GM23338 (cell line): Measurements from ENCODE around the gene SLC66A2. TPM values are rescaled to one million over a fixed set of nuclear protein-coding genes. Genes with fewer than 3 reads are reported as not detected.
"Not testable (repeated sequence)": the region's sequence is repeated elsewhere in the genome, so short reads cannot be mapped to it uniquely, and the experiment has no call there.

ENCODE experiments used
- ATAC-seq: fragments of 200-7000 bp; cut with Tn5 transposase; 3 replicates; pipeline ENCODE4 v1.9.1; 2020
- DNase-seq: peaks from one replicate; pipeline ENCODE4 v3.0.0-alpha.2; 2015; ENCODE audit warnings: low spot score
- H2AFZ ChIP-seq: fragments of 200-600 bp; sonication (generic); 2 replicates; pipeline ENCODE4 v1.8.0; 2016; ENCODE audit warnings: antibody characterized with exemption, mild to moderate bottlenecking, moderate library complexity
- H3F3A ChIP-seq: fragments of 200-600 bp; sonication (generic); replicated peaks from 2 replicates; pipeline ENCODE4 v1.8.0; 2017; ENCODE audit warnings: antibody characterized with exemption, mixed run types, low read depth
- H3K27ac ChIP-seq: fragments of 200-600 bp; sonication (generic); 2 replicates; pipeline ENCODE4 v1.6.1; 2016; ENCODE audit warnings: low read depth
- H3K27me3 ChIP-seq: fragments of 200-600 bp; sonication (generic); 2 replicates; pipeline ENCODE4 v1.8.0; 2016; ENCODE audit warnings: mild to moderate bottlenecking, mixed run types, moderate library complexity; ENCODE audit not compliant: insufficient read depth
- H3K36me3 ChIP-seq: fragments of 200-600 bp; sonication (generic); 2 replicates; pipeline ENCODE4 v1.8.0; 2016; ENCODE audit warnings: mild to moderate bottlenecking; ENCODE audit not compliant: insufficient read depth
- H3K4me1 ChIP-seq: fragments of 200-600 bp; sonication (generic); 2 replicates; pipeline ENCODE4 v1.8.0; 2016; ENCODE audit warnings: mild to moderate bottlenecking, moderate library complexity; ENCODE audit not compliant: insufficient read depth
- H3K4me2 ChIP-seq: fragments of 200-600 bp; sonication (generic); 2 replicates; pipeline ENCODE4 v1.7.1; 2017; ENCODE audit warnings: mixed run types
- H3K4me3 ChIP-seq: fragments of 200-600 bp; sonication (generic); 2 replicates; pipeline ENCODE4 v1.6.1; 2016; ENCODE audit warnings: mixed run types
- H3K79me2 ChIP-seq: fragments of 200-600 bp; sonication (generic); replicated peaks from 2 replicates; pipeline ENCODE4 v1.8.0; 2017; ENCODE audit warnings: mild to moderate bottlenecking; ENCODE audit not compliant: insufficient read depth
- H3K9me2 ChIP-seq: fragments of 200-600 bp; sonication (generic); 2 replicates; pipeline ENCODE4 v1.8.0; 2017; ENCODE audit not compliant: insufficient read depth
- H4K20me1 ChIP-seq: fragments of 200-600 bp; sonication (generic); replicated peaks from 2 replicates; pipeline ENCODE4 v1.8.0; 2017; ENCODE audit warnings: mild to moderate bottlenecking; ENCODE audit not compliant: insufficient read depth
- H3K27ac Mint-ChIP-seq: 2 replicates; pipeline ENCODE4 v1.8.0; 2020; ENCODE audit warnings: inconsistent platforms, mild to moderate bottlenecking, moderate library complexity, mixed read lengths
- H3K27me3 Mint-ChIP-seq: 3 replicates; pipeline ENCODE4 v1.8.0; 2022; ENCODE audit warnings: low read depth, mild to moderate bottlenecking, moderate library complexity, mixed read lengths, inconsistent platforms; ENCODE audit not compliant: insufficient read depth, poor library complexity
- H3K36me3 Mint-ChIP-seq: 3 replicates; pipeline ENCODE4 v1.8.0; 2021; ENCODE audit warnings: low read depth, mild to moderate bottlenecking, inconsistent platforms, moderate library complexity, mixed read lengths
- H3K4me1 Mint-ChIP-seq: 3 replicates; pipeline ENCODE4 v1.8.0; 2020; ENCODE audit warnings: mild to moderate bottlenecking, inconsistent platforms, mixed read lengths
- H3K4me3 Mint-ChIP-seq: 3 replicates; pipeline ENCODE4 v1.8.0; 2021; ENCODE audit warnings: moderate library complexity, mild to moderate bottlenecking, inconsistent platforms, mixed read lengths
- H3K9me3 Mint-ChIP-seq: 3 replicates; pipeline ENCODE4 v1.8.0; 2020; ENCODE audit warnings: moderate library complexity, mild to moderate bottlenecking, inconsistent platforms, mixed read lengths
- CREB1 ChIP-seq: fragments of 250-450 bp; sonication (Bioruptor Pico); IDR thresholded peaks from 2 replicates; pipeline ENCODE4 v1.5.0; 2020; ENCODE audit warnings: low read depth, mild to moderate bottlenecking, moderate library complexity
- CTCF ChIP-seq, 2 experiments: fragments of 200-600 bp in 1 of 2; sonication (generic) in 1 of 2; conservative IDR thresholded peaks; 2 replicates each; pipeline versions ENCODE4 v1.5.1 to v1.6.1; 2016 to 2017; ENCODE audit warnings: antibody characterized with exemption in 2 of 2, low read depth in 2 of 2, mild to moderate bottlenecking in 2 of 2, moderate library complexity in 1 of 2
- ETS1 ChIP-seq: IDR thresholded peaks from 2 replicates; pipeline ENCODE4 v1.6.1; 2016; ENCODE audit warnings: antibody characterized with exemption
- JUNB ChIP-seq: IDR thresholded peaks from one replicate; pipeline ENCODE4 v1.6.1; 2016; ENCODE audit warnings: antibody characterized with exemption; ENCODE audit not compliant: unreplicated experiment
- NANOG ChIP-seq: IDR thresholded peaks from 2 replicates; pipeline ENCODE4 v1.6.1; 2016; ENCODE audit warnings: antibody characterized with exemption, borderline replicate concordance
- STAT1 ChIP-seq: IDR thresholded peaks from one replicate; pipeline ENCODE4 v1.6.1; 2016; ENCODE audit warnings: antibody characterized with exemption; ENCODE audit not compliant: unreplicated experiment
- polyA plus RNA-seq: library from polyadenylated mRNA; unstranded; fragments of >200 nt; fragmentation: Nextera tagmentation; extraction: Ambion mirVana; gene quantifications from 2 replicates; pipeline ENCODE4 v1.2.1, GENCODE V29; 2016
- total RNA-seq: library from RNA; depleted of rRNA; stranded (reverse); fragments of >200 nt; shearing (Covaris generic); gene quantifications from 2 replicates; pipeline ENCODE4 v1.2.3, GENCODE V29; 2014
- TF ChIP-seq, protein P1 (sequence below): IDR thresholded peaks from one replicate; pipeline ENCODE4 v1.6.1; 2018; ENCODE audit warnings: antibody characterized with exemption; ENCODE audit not compliant: unreplicated experiment

SLC66A2 gene
- total and polyA plus RNA-seq, 2 experiments from 2014 or later, result 4.0 to 18.1 TPM

DNA sequence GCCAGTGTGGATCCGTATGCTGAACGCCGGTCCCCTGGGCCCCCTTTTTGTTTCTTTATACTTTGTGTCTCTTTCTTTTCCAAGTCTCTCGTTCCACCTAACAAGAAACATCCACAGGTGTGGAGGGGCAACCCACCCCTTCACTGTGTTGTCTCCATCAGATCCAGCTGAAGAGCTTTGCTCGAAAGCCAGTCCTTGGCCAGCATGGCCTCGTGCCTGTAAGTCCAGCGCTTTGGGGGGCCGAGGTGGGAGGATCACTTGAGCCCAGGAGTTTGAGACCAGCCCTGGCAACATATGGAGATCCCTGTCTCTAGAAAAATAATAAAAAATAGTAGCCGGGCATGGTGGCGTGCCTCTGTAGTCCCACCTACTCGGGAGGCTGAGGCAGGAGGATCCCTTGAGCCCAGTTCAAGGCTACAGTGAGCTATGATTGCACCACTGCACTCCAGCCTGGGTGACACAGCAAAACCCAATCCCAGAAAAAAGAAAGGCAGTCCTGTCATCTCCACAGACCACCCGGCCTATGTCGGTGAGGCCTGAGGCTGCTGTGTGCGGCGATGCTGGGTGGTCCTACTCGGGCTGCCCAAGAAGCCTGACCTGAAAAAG lies 9.6 kb upstream of the SLC66A2 start (continued):
- TF ChIP-seq JUNB (no peak), CREB1 (CRISPR knock-in tag) (no peak), NANOG (no peak), STAT1 (no peak), ETS1 (no peak)

- Histone ChIP-seq H3K4me2 (peak overlapping the region; percentile 65), H3K4me1 (peaks cover 20% of the 10 kb centered on the region), H3K27me3 (peaks cover 93% of the 10 kb centered on the region)
- Mint-ChIP-seq H3K4me3 (peak overlapping the region; percentile 34; the same call in 2 of the 3 replicates), H3K27me3 (peaks cover 78% of the 10 kb centered on the region), H3K4me1 (peaks cover 22% of the 10 kb centered on the region)
- H3F3A ChIP-seq, ATAC-seq, H3K9me2 ChIP-seq, H3K79me2 ChIP-seq, H3K9me3 Mint-ChIP-seq, H3K36me3 Mint-ChIP-seq, H2AFZ ChIP-seq, H3K36me3 ChIP-seq, H4K20me1 ChIP-seq, H3K27ac ChIP-seq, H3K27ac Mint-ChIP-seq, H3K4me3 ChIP-seq: not testable (repeated sequence)
- DNase-seq, result peak; percentile 59
- TF ChIP-seq CTCF (conservative IDR thresholded peaks at IDR 0.05; ENCODE audit: low read depth in 2 of 2), result 0 out of 4 replicates have a peak, but pooled peaks of 1 of the 2 experiments have one; percentile 5
Measured at GRCh38 chr18:79960161-79960801, 8.8 kb upstream of the SLC66A2 start.

DNA sequence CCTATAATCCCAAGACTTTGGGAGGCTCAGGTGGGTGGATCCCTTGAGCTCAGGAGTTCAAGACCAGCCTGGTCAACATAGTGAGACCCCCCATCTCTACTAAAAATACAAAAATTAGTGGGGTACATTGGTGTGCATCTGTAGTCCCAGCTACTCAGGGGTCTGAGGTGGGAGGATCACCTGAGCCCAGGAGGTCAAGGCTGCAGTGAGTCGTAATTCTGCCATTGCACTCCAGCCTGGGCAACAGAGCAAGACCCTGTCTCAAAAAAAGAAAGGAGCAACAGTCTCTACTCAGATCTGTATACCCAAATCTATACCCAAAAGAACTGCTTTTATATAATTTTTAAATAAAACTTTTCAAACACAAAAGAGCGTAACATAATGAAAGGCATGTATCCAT lies 7.5 kb upstream of the SLC66A2 start:
- H3F3A ChIP-seq, result no peaks in the 10 kb centered on the region
- no peak overlapping the region for H3K4me3 ChIP-seq
- H4K20me1 ChIP-seq, result peaks cover 7% of the 10 kb centered on the region
- TF ChIP-seq CTCF (conservative IDR thresholded peaks at IDR 0.05; ENCODE audit: low read depth in 2 of 2), result no peak
- TF ChIP-seq, protein P1, sequence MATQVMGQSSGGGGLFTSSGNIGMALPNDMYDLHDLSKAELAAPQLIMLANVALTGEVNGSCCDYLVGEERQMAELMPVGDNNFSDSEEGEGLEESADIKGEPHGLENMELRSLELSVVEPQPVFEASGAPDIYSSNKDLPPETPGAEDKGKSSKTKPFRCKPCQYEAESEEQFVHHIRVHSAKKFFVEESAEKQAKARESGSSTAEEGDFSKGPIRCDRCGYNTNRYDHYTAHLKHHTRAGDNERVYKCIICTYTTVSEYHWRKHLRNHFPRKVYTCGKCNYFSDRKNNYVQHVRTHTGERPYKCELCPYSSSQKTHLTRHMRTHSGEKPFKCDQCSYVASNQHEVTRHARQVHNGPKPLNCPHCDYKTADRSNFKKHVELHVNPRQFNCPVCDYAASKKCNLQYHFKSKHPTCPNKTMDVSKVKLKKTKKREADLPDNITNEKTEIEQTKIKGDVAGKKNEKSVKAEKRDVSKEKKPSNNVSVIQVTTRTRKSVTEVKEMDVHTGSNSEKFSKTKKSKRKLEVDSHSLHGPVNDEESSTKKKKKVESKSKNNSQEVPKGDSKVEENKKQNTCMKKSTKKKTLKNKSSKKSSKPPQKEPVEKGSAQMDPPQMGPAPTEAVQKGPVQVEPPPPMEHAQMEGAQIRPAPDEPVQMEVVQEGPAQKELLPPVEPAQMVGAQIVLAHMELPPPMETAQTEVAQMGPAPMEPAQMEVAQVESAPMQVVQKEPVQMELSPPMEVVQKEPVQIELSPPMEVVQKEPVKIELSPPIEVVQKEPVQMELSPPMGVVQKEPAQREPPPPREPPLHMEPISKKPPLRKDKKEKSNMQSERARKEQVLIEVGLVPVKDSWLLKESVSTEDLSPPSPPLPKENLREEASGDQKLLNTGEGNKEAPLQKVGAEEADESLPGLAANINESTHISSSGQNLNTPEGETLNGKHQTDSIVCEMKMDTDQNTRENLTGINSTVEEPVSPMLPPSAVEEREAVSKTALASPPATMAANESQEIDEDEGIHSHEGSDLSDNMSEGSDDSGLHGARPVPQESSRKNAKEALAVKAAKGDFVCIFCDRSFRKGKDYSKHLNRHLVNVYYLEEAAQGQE, result no peak
- TF ChIP-seq CREB1 (CRISPR knock-in tag), result no peak
- TF ChIP-seq STAT1, result no peak
- no peak overlapping the region for H3K4me2 ChIP-seq
- no peak overlapping the region for H3K27ac ChIP-seq
- DNase-seq (no peak), ATAC-seq (no peak)
- H3K9me2 ChIP-seq, result no peaks in the 10 kb centered on the region
- Mint-ChIP-seq H3K9me3 (no peaks in the 10 kb centered on the region; the same call in 2 of the 3 replicates), H3K4me1 (peaks cover 31% of the 10 kb centered on the region), H3K27me3 (peaks cover 84% of the 10 kb centered on the region), H3K36me3 (no peaks in the 10 kb centered on the region), H3K4me3 (no peak overlapping the region), H3K27ac (no peak overlapping the region)
- no peaks in the 10 kb centered on the region for H3K79me2 ChIP-seq
- no peaks in the 10 kb centered on the region for H3K36me3 ChIP-seq
- peaks cover 94% of the 10 kb centered on the region for H3K27me3 ChIP-seq
- no peak overlapping the region for H2AFZ ChIP-seq
- peaks cover 17% of the 10 kb centered on the region for H3K4me1 ChIP-seq
